Measurements from ENCODE around the gene NSDHL.
A peak's percentile ranks its signal among the peaks of the same experiment; 100 is the strongest.

NSDHL gene

GRCh38 chrX:152892499-152892898 lies 61.6 kb downstream of the NSDHL start:
- H3K4me3 Mint-ChIP-seq, result no peak overlapping the region
- peak overlapping the region in 2 of 3 experiments; percentile 58 to 68 for H3K27ac Mint-ChIP-seq
- H3K36me3 Mint-ChIP-seq (ENCODE audit: low read depth), result no peaks in the 10 kb centered on the region
- peaks cover 13% of the 10 kb centered on the region for H3K27me3 Mint-ChIP-seq (ENCODE audit: low read depth)
- TF ChIP-seq CTCF (IDR thresholded peaks at IDR 0.05; ENCODE audit: unreplicated experiment in 3 of 3), result no peak
- H3K9me3 Mint-ChIP-seq, result peaks cover 23% of the 10 kb centered on the region
- peaks cover 10% of the 10 kb centered on the region for H3K4me1 Mint-ChIP-seq

DNA sequence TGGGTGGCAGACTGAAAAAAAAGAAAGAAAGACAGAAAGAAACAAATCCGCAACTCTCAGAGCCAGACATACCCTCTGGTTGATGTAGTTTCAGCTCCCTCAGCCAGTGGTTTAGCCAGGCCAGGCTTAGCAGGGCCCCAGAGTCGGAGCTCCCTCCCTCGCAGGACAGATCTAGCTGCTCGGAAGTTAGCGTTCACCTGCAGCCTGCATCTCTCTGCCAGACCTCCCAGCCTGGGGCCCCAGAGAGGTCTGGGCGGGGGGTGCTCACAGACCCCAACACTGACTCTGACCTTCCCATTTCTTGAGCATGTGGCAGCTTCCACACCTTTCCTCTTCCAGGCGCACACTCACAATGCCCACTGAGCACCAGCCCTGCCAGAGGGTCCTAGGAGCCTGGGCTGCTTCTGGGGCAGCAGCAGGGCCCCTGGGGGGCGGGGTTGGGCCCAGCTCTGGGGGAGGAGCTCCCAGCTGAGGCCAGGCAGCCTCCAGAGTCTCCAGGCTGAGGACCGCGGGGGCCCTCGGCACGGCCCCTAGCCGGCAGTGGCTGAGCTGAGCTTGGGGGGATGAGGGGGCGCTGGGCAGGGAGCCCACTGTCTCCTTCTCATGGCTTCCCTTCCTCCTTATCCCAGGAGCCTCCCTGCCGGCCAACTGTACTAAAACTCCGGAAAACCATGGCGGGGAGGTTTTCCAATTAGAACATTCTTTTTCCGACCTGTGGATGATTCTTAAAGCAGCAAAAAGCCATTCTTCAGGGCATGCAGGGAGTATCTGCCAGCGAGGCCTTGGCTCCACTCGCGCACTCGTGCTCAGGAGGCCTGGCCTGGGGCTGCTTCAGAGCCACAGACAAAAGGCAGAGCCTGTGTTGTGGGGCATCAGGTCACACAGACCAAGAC lies 62.4 kb downstream of the NSDHL start:
- no peaks in the 10 kb centered on the region for H3K36me3 Mint-ChIP-seq (ENCODE audit: low read depth)
- peaks cover 23% of the 10 kb centered on the region for H3K9me3 Mint-ChIP-seq

GRCh38 chrX:152893980-152894610 lies 63.2 kb downstream of the NSDHL start:
- Mint-ChIP-seq H3K36me3 (ENCODE audit: low read depth) (no peaks in the 10 kb centered on the region), H3K4me3 (no peak overlapping the region), H3K4me1 (peaks cover 10% of the 10 kb centered on the region), H3K9me3 (peaks cover 23% of the 10 kb centered on the region), H3K27me3 (ENCODE audit: low read depth) (peaks cover 13% of the 10 kb centered on the region), H3K27ac (peak overlapping the region in 2 of 3 experiments; percentile 91 to 93)
- TF ChIP-seq CTCF (IDR thresholded peaks at IDR 0.05; ENCODE audit: unreplicated experiment in 3 of 3), result no peak

More for the DNA sequence above, 62.4 kb downstream of the NSDHL start:
- peak overlapping the region in 2 of 3 experiments; percentile 91 to 93 for H3K27ac Mint-ChIP-seq
- TF ChIP-seq CTCF (IDR thresholded peaks at IDR 0.05; ENCODE audit: unreplicated experiment in 3 of 3), result no peak
- H3K27me3 Mint-ChIP-seq (ENCODE audit: low read depth), result peaks cover 13% of the 10 kb centered on the region
- H3K4me1 Mint-ChIP-seq, result peaks cover 10% of the 10 kb centered on the region
- no peak overlapping the region for H3K4me3 Mint-ChIP-seq

GRCh38 chrX:152895121-152895520 lies 64.3 kb downstream of the NSDHL start:
- no peak for TF ChIP-seq CTCF (IDR thresholded peaks at IDR 0.05; ENCODE audit: unreplicated experiment in 3 of 3)
- peaks cover 10% of the 10 kb centered on the region for H3K4me1 Mint-ChIP-seq
- H3K27me3 Mint-ChIP-seq (ENCODE audit: low read depth), result peaks cover 9% of the 10 kb centered on the region
- H3K4me3 Mint-ChIP-seq, result peak overlapping the region in 1 of 3 experiments; percentile 10
- H3K36me3 Mint-ChIP-seq (ENCODE audit: low read depth), result no peaks in the 10 kb centered on the region
- H3K27ac Mint-ChIP-seq, result peak overlapping the region in 2 of 3 experiments; percentile 22 to 69
- peaks cover 17% of the 10 kb centered on the region for H3K9me3 Mint-ChIP-seq

DNA sequence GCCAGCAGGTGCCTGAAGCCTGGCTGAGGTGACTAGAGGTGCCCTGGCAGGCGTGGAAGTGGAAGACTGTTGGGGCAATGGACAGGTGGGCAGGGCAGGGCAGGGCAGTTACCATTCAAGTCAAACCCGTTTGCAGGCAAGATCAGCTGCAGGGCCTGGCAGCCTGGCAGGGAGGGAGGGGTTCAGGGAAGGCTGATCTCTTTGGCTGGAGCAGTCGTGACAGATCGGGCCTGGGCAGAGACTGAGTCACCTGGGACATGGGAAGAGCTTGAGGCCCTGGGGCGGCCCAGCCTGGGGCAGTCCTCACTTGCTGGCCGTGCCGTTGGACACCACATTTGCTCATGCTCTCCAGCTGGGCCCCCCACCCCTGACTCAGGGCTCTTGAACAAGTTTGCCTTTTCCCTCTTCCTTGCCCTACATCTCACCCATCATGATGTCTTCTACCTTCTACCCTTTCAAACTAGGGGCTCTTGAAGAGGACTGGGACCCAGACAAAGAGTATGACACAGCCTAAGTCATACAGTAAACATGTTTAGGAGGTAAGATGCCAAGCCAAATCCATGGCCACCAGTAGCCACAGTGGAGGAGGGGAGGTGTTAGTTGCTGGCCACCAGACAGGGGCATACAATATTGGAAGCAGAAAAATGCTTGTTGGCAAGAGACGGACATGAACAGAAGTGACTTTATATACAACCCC lies 65.0 kb downstream of the NSDHL start:
- no peaks in the 10 kb centered on the region for H3K36me3 Mint-ChIP-seq (ENCODE audit: low read depth)
- TF ChIP-seq CTCF (IDR thresholded peaks at IDR 0.05; ENCODE audit: unreplicated experiment in 3 of 3), result no peak
- peak overlapping the region; percentile 12 to 69 (median 22) for H3K4me3 Mint-ChIP-seq
- H3K27ac Mint-ChIP-seq, result peak overlapping the region in 2 of 3 experiments; percentile 22 to 69
- peaks cover 9% of the 10 kb centered on the region for H3K27me3 Mint-ChIP-seq (ENCODE audit: low read depth)
- H3K4me1 Mint-ChIP-seq, result peaks cover 10% of the 10 kb centered on the region
- H3K9me3 Mint-ChIP-seq, result peaks cover 13% of the 10 kb centered on the region

Measured in nephron (organoid).